ENCODE results near the gene SFRP4. TPM values are rescaled to one million over a fixed set of nuclear protein-coding genes. Genes with fewer than 3 reads are reported as not detected.
"Not testable (repeated sequence)": the region's sequence is repeated elsewhere in the genome, so short reads cannot be mapped to it uniquely, and the experiment has no call there.

The SFRP4 gene
- total RNA-seq: 1.1 TPM

DNA sequence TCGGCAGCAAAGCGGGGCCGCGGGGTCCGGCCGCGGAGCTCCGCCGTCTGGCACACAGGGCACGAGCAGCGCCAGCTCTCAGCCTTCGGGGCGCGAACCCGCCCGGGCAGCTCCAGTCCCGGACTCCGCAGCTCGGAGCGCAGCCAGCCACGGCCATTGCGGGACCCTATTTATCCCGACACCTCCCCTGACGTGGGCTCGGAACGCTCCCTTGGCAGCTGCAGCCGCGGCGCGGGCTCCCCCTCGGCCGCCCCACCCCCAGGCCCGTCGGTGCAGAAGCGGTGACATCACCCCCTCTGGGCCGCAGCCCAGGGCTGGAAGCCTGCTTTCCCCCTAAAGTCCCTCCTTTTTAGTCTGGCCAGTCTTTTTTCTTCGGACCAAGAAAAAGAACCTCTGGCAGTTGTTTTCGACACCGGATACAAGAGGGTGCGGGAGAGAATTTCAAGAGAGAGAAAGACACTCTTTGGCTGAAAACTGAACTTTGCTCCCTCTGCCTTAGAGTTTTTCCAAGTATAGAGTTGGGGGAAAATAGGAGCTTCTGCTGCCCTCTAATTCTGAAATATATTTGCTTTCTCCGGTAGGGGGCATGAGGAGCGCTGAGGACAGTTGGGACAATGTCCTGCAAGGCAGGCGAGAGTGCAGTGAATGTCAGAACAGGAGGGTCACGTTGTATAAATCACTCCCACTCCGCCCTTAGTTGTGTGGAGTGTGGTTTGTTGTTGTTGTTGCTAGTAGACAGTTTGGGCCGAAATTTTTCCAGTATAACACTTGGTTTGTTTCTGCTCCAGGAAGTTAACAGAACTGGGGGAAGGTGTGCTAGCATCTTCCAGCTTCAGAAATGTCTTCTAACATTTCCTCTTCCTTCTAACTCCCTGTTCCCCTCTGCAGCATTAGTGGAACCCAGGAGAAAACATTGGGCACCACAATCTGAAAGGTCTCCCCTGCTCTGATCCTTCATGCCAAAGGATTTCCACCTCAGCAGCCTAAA is at the start of gene SFRP4:
TSS of gene SFRP4 (minus strand) at position 145 of the 988 bp plus-strand sequence. CDS start 280 bp downstream, outside the sequence.
- DNase-seq: no peak

DNA sequence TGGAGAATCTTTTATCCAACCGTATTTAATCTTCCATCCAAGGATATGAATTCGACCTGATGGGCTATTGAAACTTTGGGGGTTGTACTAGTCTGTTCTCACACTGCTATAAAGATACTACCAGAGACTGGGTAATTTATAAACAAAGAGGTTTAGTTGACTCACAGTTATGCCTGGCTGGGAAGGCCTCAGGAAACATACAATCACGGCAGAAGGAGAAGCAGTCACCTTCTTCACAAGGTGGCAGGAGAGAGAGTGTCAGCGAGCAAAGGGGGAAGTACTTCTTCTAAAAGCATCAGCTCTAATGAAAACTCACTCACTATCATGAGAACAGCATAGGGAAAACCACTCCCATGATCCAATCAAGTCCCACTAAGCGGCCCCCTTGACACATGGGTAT is 47.6 kb upstream of the SFRP4 start:
- DNase-seq: no peak

DNA sequence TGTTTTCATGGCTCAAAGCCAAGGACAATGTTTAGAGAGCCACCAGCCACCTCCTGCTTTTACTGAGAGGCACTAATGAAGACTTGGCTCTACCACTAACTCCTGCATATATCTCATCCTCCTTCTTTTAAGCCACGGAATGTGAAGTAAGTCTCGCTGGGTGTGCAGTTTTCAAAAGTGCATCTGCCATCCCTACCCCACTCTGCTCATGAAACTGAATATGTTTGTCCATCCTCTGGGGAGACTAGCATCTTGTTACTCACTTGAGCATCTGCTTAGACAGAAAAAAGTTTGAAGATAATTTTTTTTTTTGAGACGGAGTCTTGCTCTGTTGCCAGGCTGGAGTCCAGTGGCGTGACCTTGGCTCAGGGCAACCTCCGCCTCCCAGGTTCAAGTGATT is 44.6 kb upstream of the SFRP4 start:
- no peak for DNase-seq

DNA sequence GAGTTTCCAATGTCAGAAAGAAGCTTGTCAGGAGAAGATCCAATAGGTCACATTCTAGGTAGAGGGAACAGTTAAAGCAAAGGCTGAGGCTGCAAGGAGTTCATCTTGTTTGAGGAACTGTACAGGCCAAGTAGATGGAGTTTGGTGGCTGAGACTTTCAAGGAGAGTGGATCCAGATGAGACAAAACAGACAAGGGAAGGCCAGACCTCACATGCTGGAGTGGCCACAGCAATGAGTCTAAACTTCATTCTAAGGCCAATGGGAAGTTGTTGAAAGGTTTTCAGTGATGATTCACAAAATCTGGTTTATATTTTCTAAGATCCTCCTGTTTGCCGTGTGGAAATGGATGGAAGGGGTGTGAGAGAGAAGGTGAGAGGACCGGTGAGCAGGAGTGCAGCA is 43.9 kb upstream of the SFRP4 start:
- no peak for DNase-seq

DNA sequence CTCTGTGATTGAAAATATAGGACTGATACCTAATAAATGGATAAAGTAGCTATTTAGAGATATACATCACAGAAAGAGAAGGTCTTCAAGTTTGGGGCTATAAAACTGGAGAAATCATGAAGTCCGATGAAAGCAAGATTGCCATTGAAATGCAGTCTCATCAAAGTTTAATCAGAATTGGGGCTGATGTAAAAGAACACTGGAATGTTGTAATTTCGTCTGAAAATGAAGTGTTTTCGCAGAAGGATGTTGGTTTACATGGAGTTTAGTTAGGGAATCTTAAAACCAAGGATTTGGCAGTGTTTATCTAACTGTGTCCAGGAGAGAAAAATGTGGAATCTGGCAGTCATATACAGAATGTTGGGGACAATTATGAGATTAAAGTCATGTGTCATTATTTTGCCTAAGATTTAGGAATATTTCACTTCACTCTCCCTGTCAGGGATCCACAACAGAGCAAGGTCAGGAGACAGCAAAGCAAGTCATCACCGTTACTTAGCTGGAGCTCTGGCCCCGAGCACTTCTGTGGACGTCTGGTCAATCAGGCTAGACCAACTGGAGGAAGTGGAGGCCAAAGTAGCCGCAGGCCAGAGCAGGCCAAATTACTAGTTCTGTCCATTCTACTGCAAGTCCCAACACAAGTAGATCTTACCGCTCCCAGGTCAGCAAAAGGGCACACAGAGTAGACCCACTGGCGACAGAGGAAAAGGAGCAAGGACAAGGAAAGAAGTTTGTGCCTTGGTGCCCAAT is 40.8 kb upstream of the SFRP4 start:
- DNase-seq: no peak

DNA sequence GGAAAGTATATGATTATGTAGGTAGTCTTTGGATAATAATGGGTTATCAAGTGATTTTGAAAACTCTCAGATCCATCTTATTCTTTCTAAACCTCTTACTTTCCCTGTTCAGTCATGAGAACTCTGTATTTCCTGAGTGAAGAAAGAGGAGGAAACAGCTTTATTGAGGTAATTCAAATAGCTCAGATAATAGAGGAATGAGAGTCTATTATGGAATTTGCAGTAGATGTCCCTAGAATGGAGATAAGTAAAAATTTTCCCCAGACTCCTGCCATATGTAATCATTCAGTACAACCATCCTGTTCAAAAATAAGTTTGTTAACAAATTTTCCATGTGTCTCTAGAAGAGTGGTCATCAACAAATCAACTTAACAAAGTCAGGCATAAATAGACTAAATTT is 40.2 kb upstream of the SFRP4 start:
- DNase-seq: no peak

DNA sequence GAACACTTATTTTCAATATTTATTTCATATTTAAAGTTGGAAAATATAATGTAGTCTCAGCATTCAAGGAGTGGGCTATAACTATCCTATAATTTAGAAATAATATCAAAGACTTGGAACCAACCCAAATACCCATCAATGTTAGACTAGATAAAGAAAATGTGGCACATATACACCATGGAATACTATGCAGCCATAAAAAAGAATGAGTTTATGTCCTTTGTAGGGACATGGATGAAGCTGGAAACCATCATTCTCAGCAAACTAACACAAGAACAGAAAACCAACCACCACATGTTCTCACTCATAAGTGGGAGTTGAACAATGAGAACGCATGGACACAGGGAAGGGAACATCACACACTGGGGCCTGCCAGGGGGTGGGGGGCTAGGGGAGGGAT is 37.6 kb upstream of the SFRP4 start:
- not testable (repeated sequence) for DNase-seq

DNA sequence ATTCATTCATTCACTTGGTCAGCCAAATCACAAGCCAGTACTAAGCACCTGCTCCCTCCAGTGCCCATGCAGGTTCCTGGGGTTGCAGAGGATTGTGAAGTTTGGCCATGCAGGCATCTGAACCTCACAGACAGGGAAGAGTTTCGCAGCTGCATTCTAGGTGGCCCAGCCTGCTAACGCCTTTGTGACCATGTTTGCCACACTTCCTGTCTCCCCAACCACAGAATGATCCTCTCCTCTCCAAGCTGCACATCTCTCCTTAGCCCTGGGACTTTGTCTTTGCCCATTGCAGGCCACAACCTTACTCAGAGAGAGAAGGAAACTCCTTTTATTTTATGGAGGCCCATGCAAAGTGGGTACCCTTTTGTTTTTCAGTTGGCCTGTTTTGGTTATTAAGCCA is 35.6 kb upstream of the SFRP4 start:
- DNase-seq: no peak

DNA sequence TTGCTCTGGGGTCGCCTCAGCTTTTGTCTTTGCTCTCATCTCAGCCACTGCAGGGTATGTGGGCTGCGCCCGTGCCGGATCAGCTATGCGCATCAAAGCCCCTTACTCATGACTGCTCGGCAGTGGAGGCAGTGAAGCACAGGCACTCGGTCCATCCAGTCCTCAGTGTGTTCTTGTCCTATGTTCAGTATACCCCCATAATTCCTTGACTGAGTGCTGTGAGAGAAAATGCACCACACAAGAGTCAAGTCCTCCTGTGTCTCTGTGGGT is 31.3 kb upstream of the SFRP4 start:
- no peak for DNase-seq

DNA sequence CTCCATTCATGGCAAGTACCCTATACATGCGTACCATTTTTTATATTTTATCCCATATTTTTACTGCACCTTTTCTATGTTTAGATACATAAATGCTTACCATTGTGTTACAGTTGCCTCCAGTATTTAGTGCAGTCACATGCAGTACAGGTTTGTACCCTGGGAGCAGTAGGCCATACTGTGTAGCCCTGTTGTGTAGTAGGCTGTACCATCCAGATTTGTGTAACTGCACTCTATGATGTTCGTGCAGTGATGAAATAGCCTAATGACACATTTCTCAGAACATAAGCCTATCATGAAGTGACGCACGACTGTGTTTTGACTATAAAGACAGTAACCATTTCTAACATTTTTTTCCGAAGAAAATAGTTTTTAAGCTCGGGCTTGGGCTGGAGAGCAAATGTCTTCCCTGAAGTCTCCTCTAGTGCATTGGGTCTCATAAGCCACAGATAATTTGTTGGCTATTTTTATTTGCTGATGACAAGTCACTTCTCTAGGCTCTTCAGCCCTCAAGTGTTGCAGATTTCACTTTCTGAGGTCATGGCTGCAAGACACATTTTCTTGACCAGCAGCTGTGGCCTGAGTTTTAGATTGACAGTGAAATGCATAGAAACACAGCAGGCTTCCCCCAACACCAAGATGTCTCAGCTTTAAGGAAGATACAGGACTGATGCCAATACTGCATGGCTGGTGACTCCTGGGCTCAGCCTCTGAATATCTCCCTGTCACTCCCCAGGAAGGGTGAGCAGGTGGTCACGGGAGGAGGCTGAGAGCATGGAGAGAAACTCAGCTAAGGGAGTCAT is 30.7 kb upstream of the SFRP4 start:
- no peak for DNase-seq

DNA sequence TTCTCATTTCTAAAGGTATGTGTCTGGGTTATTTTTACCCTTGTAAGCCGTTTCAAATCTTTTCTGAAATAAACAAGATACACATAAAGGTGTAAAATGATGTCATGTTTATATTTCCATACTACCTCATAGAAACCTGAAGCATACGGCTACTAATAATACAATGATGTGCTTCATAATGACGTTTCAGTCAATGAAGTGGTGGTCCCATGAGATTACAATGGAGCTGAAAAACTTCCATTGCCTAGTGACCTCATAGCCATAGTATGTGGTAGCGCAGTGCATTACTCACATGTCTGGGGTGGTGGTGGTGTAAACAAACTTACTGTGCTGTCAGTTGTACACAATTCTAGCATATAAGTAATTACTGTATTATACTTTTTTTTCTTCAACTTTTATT is 28.7 kb upstream of the SFRP4 start:
- DNase-seq: no peak

DNA sequence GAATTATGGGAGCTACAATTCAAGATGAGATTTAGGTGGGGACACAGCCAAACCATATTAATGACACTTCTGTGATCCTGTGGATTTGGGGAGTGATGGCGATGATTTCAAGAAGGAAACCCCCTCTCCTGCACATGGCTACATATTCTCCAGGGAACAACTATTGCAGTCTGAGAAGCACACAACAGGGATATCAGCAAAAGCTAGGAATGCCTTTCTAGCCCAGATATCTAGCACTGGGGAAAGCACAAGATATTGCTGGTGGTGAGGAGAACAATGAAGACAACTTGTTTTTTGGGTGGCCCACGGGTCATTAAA is 28.1 kb upstream of the SFRP4 start:
- DNase-seq: no peak

DNA sequence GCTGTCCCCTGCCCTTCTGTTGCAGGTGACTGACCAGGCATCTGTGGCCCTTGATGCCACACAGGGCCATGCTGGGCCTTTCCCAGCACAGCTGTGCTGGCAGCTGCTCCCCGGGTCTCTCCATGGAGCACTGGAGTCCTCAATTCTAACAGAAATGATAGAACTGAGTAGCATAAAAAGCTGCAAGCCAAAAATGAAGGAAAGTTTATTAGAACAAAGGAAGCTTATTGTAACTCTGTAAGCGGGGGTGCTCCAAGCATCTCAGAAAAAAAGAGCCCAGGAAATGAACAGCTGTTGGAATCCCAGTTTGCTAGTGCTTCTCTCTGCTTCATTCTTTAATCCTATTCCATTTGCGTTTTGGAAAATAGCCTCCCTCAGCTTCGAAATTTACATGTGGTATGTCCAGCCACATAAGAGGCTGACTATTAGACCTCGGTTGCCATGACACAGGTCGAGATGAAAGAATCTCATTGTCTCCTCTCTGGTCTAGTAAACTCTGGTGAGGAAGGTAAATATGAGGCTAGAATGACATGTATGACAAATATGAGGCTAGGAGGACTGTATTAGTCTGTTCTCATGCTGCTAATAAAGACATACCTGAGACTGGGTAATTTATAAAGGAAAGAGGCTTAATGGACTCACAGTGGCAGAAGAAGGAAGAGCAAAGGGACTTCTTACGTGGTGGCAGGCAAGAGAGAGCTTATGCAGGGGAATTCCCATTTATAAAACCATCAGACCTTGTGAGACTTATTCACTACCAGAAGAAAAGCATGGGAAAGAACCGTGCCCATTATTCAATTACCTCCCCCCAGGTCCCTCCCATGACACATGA is 27.5 kb upstream of the SFRP4 start:
- no peak for DNase-seq

DNA sequence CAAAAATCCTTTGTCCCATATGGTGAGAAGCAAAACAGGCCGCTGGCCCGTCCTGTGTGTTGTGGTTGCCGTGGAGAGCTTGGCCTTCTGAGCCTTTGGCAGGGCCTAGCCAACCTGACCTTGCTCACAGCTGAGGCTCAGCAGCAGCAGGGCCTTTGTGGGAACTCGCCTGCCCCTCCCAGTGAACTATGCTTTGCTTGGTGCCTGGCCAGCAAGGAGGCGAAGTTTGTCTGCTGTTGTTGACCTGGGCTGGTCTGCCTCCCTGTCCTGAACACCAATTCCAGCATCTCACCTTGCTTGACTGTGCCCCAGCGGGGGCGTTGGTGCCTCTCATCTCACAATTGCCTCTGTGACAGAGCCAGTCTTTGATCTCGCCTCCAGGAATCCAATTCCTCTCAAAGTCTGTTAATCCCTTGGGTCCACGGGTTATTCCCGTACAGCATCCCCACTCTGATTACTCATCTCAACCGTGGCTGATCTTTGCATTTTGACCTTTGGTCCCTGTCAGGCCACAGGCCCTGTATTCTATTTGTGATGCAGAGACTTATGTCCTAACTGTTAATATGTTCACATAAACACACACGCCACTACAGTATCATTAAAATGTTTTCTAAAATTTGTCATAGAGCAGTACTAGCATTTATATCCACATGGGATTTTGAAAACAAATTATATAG is 26.5 kb upstream of the SFRP4 start:
- DNase-seq: peak; percentile 3

DNA sequence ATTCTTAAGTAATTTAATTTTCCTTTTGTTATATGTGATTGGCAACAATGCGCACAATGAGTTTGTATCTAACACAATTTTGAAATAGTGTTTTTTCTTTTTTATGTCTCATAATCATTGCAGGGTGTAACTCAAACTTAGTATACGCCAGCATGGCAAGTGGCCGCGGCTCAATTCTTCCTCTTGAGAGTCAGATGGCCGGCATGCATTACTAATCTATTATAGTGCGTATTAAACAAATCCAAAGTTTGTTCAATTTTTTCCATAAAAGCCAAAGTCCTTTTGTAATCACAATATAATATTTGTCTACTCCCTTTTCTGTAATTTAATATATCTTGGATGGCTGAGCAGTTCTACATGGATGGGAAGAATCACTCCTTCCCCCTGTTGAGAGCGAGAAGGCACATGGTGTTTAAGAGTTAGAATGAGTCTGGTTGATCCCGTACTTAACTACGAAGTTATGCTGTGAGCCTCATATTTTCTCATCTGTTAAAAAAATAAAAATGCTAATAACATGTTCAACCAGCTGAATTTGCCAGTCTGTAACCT is 16.5 kb upstream of the SFRP4 start:
- no peak for DNase-seq

DNA sequence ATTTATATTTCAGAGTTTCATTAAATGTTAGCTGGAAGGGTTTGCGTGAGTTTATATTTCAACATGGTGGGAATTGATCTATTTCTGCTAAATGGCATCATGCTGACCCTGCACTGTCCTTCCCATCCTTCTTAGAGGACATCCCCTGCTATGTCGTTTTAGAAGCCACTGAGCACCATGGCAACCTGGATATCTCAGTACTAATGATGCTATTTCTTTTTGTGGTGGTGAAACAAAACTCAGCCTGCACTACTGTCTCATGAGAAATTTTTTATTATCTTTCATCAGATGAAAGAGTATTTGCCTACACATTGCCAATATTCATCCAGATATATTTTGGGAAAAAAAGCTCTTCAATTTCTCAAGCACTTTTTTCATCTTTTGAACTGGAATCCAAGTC is 15.9 kb upstream of the SFRP4 start:
- no peak for DNase-seq

DNA sequence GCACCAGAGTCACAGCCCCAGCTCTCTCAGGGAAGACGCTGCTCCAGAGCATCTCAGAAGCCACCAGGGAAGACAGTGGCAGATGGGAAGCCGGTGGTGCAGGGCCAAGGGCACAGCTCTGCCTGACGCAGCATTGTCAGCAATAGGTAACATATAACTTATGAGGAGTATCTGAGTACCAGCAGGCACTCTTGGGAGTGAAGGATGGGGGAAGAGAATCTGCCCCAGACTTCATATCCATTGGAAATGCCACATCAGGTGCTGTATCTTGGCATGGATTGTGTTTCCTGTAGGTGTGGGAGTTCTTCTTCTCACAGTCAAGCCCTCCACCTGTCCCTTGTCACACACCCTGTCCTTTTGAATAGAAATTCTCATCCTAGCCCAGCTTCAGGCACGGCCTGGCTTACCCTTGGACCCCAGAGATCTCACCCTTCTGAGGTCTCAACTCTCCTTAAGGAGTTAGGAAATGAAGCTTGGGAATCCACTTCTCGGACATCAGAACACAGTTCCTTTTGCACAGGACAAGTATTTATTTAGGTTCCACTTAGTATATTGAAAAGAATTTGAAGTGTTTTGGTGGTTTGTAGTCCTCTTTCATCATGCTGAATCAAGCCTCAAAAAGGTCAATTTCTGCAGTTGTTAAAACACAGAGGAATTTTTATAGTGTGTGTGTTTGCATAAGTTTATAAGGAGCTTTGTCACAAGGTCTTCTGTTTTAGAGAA is 13.8 kb upstream of the SFRP4 start:
- no peak for DNase-seq

DNA sequence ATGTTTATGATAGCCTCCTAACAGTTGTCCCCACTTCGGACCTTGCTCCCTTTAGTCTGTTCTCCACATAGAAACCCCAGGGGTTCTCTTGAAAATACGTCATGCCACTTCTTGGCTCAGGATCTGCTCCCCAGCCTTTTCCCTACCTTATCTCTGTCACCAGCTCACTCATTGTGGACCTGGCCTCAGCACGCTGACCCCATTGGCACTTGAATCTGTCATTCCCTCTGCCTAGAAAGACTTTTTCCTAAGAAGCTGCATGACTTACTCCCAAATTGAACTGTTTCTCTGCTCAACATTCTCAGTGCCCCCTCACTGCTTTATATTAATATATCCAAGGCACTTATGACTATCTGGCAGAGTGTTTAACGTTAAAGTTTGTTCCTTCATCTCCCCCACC is 12.3 kb upstream of the SFRP4 start:
- DNase-seq: no peak

DNA sequence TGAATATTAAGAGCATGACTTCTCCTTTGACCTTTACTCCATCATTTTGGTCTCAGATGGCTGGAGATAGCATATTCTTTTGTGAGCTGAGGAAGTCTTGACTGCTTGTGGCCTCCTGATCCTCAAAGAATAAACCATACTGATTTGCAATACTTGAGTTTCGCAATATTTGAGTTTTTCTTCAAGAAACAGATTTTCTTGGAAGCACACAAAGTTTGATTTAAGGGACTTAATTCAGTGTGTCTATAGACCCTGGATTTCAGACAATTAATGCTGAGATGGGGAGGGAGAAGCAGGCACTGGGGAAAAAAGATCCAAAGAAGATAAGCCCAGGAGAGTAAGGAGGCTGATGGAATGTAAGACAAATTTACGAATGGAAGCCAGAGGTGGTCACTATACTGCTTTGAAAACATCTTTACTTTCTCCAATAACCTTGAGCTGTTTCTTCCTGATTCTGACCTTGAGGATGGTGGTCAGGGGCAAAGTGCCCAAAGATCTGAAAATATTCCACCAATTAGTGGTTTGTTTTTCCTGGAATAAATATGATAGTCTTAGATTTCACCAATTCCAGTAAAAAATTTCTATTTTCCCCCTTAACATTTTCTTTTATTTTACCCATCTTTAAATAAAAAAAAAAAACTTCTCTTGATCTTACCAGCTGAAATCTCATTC is 11.3 kb upstream of the SFRP4 start:
- DNase-seq: no peak

DNA sequence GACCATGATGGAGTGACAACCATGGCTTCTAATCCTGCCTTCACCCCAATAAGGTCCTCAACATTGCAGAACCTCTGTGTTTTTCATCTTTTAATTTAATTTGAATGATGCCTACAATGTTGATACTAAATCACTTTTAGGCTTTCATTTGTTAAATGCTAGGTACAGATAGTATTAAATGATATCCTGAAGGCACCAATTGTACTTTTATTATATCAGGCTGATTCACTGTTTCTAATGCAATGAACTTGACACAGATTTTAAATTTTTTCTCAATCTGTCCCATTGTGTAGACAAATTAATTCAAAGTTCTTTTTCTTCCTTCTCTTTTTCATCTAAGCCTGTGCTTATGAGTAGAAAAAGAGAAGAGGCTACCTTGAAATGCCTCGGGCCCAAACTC is 9.0 kb upstream of the SFRP4 start:
- DNase-seq: no peak
